ENCODE results near the gene SCYL3.
A peak's percentile ranks its signal among the peaks of the same experiment; 100 is the strongest.
"Not testable (repeated sequence)": the region's sequence is repeated elsewhere in the genome, so short reads cannot be mapped to it uniquely, and the experiment has no call there.

SCYL3 gene

DNA sequence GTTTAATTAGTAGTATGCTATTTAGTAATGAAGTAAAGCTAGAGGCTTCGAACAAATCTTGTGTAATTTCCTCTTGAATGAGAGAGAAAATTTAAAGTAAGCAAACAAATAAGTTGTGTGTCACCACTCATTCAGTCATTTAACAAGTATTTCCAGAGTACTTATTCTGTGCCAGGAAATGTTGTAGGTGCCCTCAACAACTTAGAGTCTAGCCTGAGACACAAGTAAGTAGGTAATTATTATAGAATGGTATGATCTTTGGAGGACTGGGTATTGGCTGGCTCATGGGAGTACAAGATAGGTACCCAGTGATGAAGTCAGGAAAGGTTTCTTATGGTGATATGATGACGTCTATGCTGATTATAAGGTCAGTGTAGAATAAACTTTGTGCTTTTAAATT, 81.6 kb downstream of the SCYL3 start:
- DNase-seq (ENCODE audit: low read depth) = no peak

DNA sequence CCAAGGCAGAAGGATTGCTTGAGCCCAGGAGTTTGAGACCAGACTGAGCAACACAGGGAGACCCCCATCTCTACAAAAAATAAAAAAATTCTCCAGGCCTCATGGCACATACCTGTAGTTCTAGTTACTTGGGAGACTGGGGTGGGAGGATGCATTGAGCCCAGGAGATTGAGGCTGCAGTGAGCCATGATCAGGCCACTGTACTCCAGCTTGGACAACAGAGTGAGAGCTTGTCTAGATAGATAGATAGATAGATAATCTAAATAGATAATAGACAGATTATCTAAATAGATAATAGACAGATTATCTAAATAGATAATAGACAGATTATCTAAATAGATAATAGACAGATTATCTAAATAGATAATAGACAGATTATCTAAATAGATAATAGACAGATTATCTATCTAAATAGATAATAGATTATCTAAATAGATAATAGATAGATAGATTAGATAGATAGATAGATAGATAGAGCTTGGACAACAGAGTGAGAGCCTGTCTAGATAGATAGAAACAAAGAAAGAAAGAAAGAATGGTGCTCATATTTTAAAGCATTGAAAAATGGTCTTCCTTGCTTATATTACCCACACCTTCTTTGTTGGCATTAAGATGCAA, 82.2 kb downstream of the SCYL3 start:
- not testable (repeated sequence) for DNase-seq (ENCODE audit: low read depth)

DNA sequence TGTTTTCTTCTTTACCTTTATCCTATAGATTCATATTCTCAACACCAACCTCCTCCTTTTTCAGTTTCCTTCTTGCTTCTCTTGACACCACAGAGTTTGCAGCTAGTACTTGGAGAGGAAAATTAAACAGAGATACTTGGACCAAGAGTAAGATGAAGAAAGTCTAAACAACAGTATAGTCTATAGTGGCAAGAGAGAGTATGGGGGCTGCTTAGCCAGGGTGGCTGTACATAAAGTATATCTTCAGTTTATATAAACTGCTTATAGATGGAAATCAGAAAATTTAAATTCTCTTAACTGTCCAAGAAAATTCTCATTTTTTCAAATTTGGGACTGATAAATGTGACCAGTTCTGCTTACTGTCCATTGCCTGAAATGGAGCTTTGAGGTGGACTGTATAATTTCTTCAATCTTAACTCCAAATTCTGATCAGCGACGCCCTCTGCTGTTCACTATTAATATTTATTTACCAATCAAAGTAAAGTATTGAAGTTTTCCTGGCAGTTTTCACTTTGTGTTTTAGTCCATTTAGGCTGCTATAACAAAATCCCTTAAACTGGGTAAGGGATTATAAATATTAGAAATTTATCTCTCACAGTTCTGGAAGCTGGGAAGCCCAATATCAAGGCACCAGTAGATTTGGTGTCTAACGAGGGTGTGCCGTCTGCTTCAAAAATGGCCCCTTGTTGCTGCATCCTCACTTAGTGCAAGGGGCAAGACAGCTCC, 84.2 kb downstream of the SCYL3 start:
- peak; percentile 21 for DNase-seq (ENCODE audit: low read depth)

DNA sequence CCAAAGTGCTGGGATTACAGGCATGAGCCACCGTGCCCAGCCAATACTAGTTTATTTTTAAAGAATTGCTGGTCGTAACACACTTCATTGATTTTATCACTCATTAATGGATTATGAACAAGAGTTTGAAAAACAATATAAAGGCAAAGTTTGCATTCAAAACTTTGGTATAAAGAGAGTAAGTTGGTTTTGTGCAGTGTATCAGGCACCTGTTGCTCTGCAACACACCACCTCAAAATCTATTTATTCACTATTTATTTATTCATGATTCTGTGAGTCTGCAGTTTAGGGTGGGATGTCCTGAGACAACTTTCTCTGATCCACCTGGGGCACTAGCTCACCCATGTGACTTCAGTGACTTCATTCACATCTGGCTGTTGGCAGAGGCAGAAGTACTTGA, 88.8 kb downstream of the SCYL3 start:
- no peak for DNase-seq (ENCODE audit: low read depth)

DNA sequence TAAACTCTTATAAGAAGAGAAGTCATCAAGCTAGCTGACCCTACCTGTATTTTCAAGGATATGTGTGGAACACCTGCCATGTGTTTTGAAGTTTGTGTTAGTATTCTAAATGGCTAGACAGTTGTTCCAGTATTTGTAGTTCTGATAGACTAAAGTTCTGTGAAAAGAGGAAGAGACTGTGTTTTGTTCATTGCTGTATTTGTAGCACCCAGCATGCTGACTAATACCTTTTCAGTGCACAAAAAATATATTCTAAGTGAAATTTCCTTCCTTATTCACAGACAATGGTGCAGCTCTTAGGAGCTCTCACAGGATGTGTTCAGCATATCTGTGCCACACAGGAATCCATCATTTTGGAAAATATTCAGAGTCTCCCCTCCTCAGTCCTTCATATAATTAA, 90.8 kb downstream of the SCYL3 start:
- no peak for DNase-seq (ENCODE audit: low read depth)
